IMR-90 (cell line): ENCODE results near the gene MR1. TPM values are rescaled to one million over a fixed set of nuclear protein-coding genes. Genes with fewer than 3 reads are reported as not detected.

ENCODE experiments used
- ATAC-seq: fragments of 200-7000 bp; cut with Tn5 transposase; 2 replicates; pipeline ENCODE4 v1.9.1; 2020; ENCODE audit warnings: low read depth, mild to moderate bottlenecking, moderate library complexity
- BruUV-seq: library from RNA; stranded (reverse); fragments of 400-500 nt; replicated peaks from 2 replicates; lab custom pipeline; 2021; lab: Mats Ljungman, UMichigan
- CTCF ChIA-PET: fragments of 300-600 bp; formaldehyde crosslinking; extraction: SDS; loops from one replicate; lab custom pipeline; 2021; ENCODE audit warnings: antibody characterized with exemption; lab: Yijun Ruan, JAX
- POLR2A ChIA-PET: fragments of 300-600 bp; sonication (Branson Sonifier 250); formaldehyde crosslinking; loops from one replicate; lab custom pipeline; 2022; ENCODE audit warnings: antibody characterized with exemption; ENCODE audit not compliant: unreplicated experiment; lab: Charles Lee
- DNase-seq: peaks from one replicate; pipeline ENCODE4 v3.0.0; 2013
- H2AFZ ChIP-seq: replicated peaks from 2 replicates; pipeline ENCODE3; 2013; ENCODE audit warnings: low read length, mild to moderate bottlenecking; ENCODE audit not compliant: poor library complexity
- H2AK5ac ChIP-seq: 2 replicates; pipeline ENCODE4 v1.6.1; 2013; ENCODE audit warnings: low read depth, low read length, inconsistent platforms
- H2AK9ac ChIP-seq: replicated peaks from 2 replicates; pipeline ENCODE3; 2013; ENCODE audit warnings: mild to moderate bottlenecking, low read depth, low read length, moderate library complexity; ENCODE audit not compliant: poor library complexity
- H2BK120ac ChIP-seq: 2 replicates; pipeline ENCODE4 v1.6.1; 2013; ENCODE audit warnings: low read depth, low read length, inconsistent platforms
- H2BK15ac ChIP-seq: 3 replicates; pipeline ENCODE4 v1.6.1; 2013; ENCODE audit warnings: low read depth, low read length, inconsistent platforms
- H2BK20ac ChIP-seq: 2 replicates; pipeline ENCODE4 v1.6.1; 2013; ENCODE audit warnings: low read depth, mild to moderate bottlenecking, inconsistent platforms, low read length, moderate library complexity
- H2BK5ac ChIP-seq: 2 replicates; pipeline ENCODE4 v1.6.1; 2013; ENCODE audit warnings: mild to moderate bottlenecking, low read depth, low read length, inconsistent platforms; ENCODE audit not compliant: poor library complexity, severe bottlenecking
- H3K14ac ChIP-seq: replicated peaks from 2 replicates; pipeline ENCODE4 v1.6.1; 2013; ENCODE audit warnings: low read depth, low read length, inconsistent platforms
- H3K18ac ChIP-seq: 2 replicates; pipeline ENCODE4 v1.6.1; 2013; ENCODE audit warnings: low read depth, low read length, control low read depth
- H3K23ac ChIP-seq: 2 replicates; pipeline ENCODE4 v1.6.1; 2013; ENCODE audit warnings: low read depth, low read length, inconsistent platforms
- H3K27ac ChIP-seq: 2 replicates; pipeline ENCODE4 v1.5.1; 2013; ENCODE audit warnings: mild to moderate bottlenecking, control low read depth, low read length; ENCODE audit not compliant: insufficient read depth
- H3K27me3 ChIP-seq: 2 replicates; pipeline ENCODE4 v1.6.1; 2013; ENCODE audit warnings: low read length; ENCODE audit not compliant: control insufficient read depth, insufficient read depth
- H3K36me3 ChIP-seq: 2 replicates; pipeline ENCODE4 v1.6.1; 2013; ENCODE audit warnings: low read length, mixed read lengths; ENCODE audit not compliant: control insufficient read depth, insufficient read depth
- H3K4ac ChIP-seq: 2 replicates; pipeline ENCODE4 v1.6.1; 2013; ENCODE audit warnings: low read depth, low read length, inconsistent platforms
- H3K4me1 ChIP-seq: 2 replicates; pipeline ENCODE4 v1.6.1; 2013; ENCODE audit warnings: low read length, mixed read lengths; ENCODE audit not compliant: control insufficient read depth, insufficient read depth
- H3K4me2 ChIP-seq: 2 replicates; pipeline ENCODE4 v1.6.1; 2013; ENCODE audit warnings: low read depth, mild to moderate bottlenecking, control low read depth, low read length, moderate library complexity
- H3K4me3 ChIP-seq: 2 replicates; pipeline ENCODE4 v1.5.1; 2013; ENCODE audit warnings: low read depth, mild to moderate bottlenecking, control low read depth, low read length, moderate library complexity; ENCODE audit not compliant: insufficient read depth
- H3K56ac ChIP-seq: 2 replicates; pipeline ENCODE4 v1.6.1; 2013; ENCODE audit warnings: low read length, inconsistent platforms; ENCODE audit not compliant: insufficient read depth; ENCODE audit errors: extremely low read depth
- H3K79me1 ChIP-seq, 2 experiments: 2 replicates each; pipeline ENCODE4 v1.6.1; 2013; ENCODE audit warnings: low read length in 2 of 2, inconsistent platforms in 1 of 2, low read depth in 1 of 2
- H3K9ac ChIP-seq: 2 replicates; pipeline ENCODE4 v1.6.1; 2013; ENCODE audit warnings: low read depth, low read length, control low read depth
- H3K9me1 ChIP-seq: 2 replicates; pipeline ENCODE4 v1.6.1; 2013; ENCODE audit warnings: low read length, inconsistent platforms; ENCODE audit not compliant: insufficient read depth
- H3K9me3 ChIP-seq: 2 replicates; pipeline ENCODE4 v1.6.1; 2013; ENCODE audit warnings: low read length; ENCODE audit not compliant: control insufficient read depth, insufficient read depth
- H4K20me1 ChIP-seq: 2 replicates; pipeline ENCODE4 v1.6.1; 2013; ENCODE audit warnings: low read length, inconsistent platforms; ENCODE audit not compliant: insufficient read depth
- H4K5ac ChIP-seq: 2 replicates; pipeline ENCODE4 v1.6.1; 2013; ENCODE audit warnings: mild to moderate bottlenecking, low read depth, low read length, control low read depth
- H4K8ac ChIP-seq, 2 experiments: 2 replicates each; pipeline ENCODE4 v1.6.1; 2013; ENCODE audit warnings: low read depth in 2 of 2, low read length in 2 of 2, control low read depth in 1 of 2, inconsistent platforms in 1 of 2
- H4K91ac ChIP-seq: 2 replicates; pipeline ENCODE4 v1.6.1; 2013; ENCODE audit warnings: low read depth, low read length, inconsistent platforms; ENCODE audit not compliant: insufficient read depth
- BHLHE40 ChIP-seq: fragments of 150-350 bp; IDR thresholded peaks from 2 replicates; pipeline ENCODE4 v1.6.1; 2016; ENCODE audit warnings: mild to moderate bottlenecking, low read depth, low read length
- CEBPB ChIP-seq: IDR thresholded peaks from 2 replicates; pipeline ENCODE4 v1.6.1; 2012; ENCODE audit warnings: low read depth, low read length, improper control_type of control experiment
- CHD1 ChIP-seq: IDR thresholded peaks from 2 replicates; pipeline ENCODE4 v1.6.1; 2012; ENCODE audit warnings: low read depth, low read length, improper control_type of control experiment
- FOS ChIP-seq: fragments of 150-350 bp; IDR thresholded peaks from 2 replicates; pipeline ENCODE4 v1.6.1; 2016; ENCODE audit warnings: low read depth, low read length
- MAFK ChIP-seq: IDR thresholded peaks from 2 replicates; pipeline ENCODE4 v1.6.1; 2012; ENCODE audit warnings: low read depth, low read length, improper control_type of control experiment
- MAZ ChIP-seq: IDR thresholded peaks from 2 replicates; pipeline ENCODE4 v1.6.1; 2012; ENCODE audit warnings: low read depth, mild to moderate bottlenecking, low read length, improper control_type of control experiment, moderate library complexity, borderline replicate concordance
- MXI1 ChIP-seq: IDR thresholded peaks from 2 replicates; pipeline ENCODE4 v1.6.1; 2012; ENCODE audit warnings: low read depth, mild to moderate bottlenecking, low read length, moderate library complexity, borderline replicate concordance
- NFE2L2 ChIP-seq: fragments of 150-350 bp; IDR thresholded peaks from 2 replicates; pipeline ENCODE4 v1.6.1; 2016; ENCODE audit warnings: low read depth, mild to moderate bottlenecking, low read length
- POLR2A ChIP-seq: IDR thresholded peaks from 2 replicates; pipeline ENCODE4 v1.6.1; 2012; ENCODE audit warnings: mild to moderate bottlenecking, low read depth, low read length
- RAD21 ChIP-seq: IDR thresholded peaks from 2 replicates; pipeline ENCODE4 v1.6.1; 2012; ENCODE audit warnings: low read length, improper control_type of control experiment
- RCOR1 ChIP-seq: IDR thresholded peaks from 2 replicates; pipeline ENCODE4 v1.6.1; 2012; ENCODE audit warnings: mild to moderate bottlenecking, low read length, improper control_type of control experiment; ENCODE audit not compliant: insufficient replicate concordance
- RFX5 ChIP-seq: IDR thresholded peaks from 2 replicates; pipeline ENCODE4 v1.8.0; 2012; ENCODE audit warnings: low read depth, mild to moderate bottlenecking, low read length, moderate library complexity
- SMC3 ChIP-seq: fragments of 150-350 bp; IDR thresholded peaks from 2 replicates; pipeline ENCODE4 v1.6.1; 2016; ENCODE audit warnings: low read depth, mild to moderate bottlenecking, antibody characterized with exemption, low read length, moderate library complexity
- USF2 ChIP-seq: fragments of 150-350 bp; IDR thresholded peaks from 2 replicates; pipeline ENCODE4 v1.6.1; 2017; ENCODE audit warnings: mild to moderate bottlenecking, antibody characterized with exemption, low read length, low read depth
- WGBS, 2 experiments: methylation state at CpG; one replicate each; pipeline versions ENCODE4 v1.1.5 to v1.1.7; 2013; ENCODE audit warnings: missing lambda C conversion rate in 2 of 2; ENCODE audit not compliant: insufficient read length in 1 of 2; ENCODE audit errors: extremely low coverage in 2 of 2; 5-methylcytosine and 5-hydroxymethylcytosine counted together
- dilution Hi-C: fragments of 300-500 bp; cut with HindIII; formaldehyde crosslinking; loops from one replicate; pipeline ENCODE4 v1.14.3; 2018; ENCODE audit warnings: low sequenced_read_pairs; ENCODE audit not compliant: unreplicated experiment
- in situ Hi-C: fragments of 300-500 bp; cut with MboI; formaldehyde crosslinking; loops from 3 replicates; pipeline ENCODE4 v1.14.3; 2019; ENCODE audit warnings: low sequenced_read_pairs, inconsistent platforms, mixed read lengths
- intact Hi-C: fragments of 100-400 bp; cut with micrococcal nuclease; formaldehyde crosslinking; loops from 2 replicates; pipeline ENCODE4 v1.10.0; 2022
- polyA plus RNA-seq, 3 experiments: library from polyadenylated mRNA; depleted of rRNA; stranded (reverse); fragments of >200 nt; gene quantifications; 2 replicates each; pipeline ENCODE4 v1.2.3, GENCODE V29; 2012; ENCODE audit warnings: low replicate concordance in 1 of 3
- total RNA-seq: library from RNA; depleted of rRNA; stranded (reverse); fragments of >200 nt; gene quantifications from 2 replicates; pipeline ENCODE4 v1.2.3, GENCODE V29; 2012
- TF ChIP-seq, protein P1 (sequence below): fragments of 150-350 bp; IDR thresholded peaks from 2 replicates; pipeline ENCODE4 v1.6.1; 2016; ENCODE audit warnings: low read depth, mild to moderate bottlenecking, low read length, moderate library complexity, borderline replicate concordance
- TF ChIP-seq, protein P2 (sequence below): conservative IDR thresholded peaks from 2 replicates; pipeline ENCODE4 v1.5.1; 2012; ENCODE audit warnings: mild to moderate bottlenecking, low read depth, low read length, improper control_type of control experiment

MR1 gene
- total and polyA plus RNA-seq, 2 of the 4 experiments (the other 2 are of a cell fraction) = 6.0 to 6.1 TPM

DNA sequence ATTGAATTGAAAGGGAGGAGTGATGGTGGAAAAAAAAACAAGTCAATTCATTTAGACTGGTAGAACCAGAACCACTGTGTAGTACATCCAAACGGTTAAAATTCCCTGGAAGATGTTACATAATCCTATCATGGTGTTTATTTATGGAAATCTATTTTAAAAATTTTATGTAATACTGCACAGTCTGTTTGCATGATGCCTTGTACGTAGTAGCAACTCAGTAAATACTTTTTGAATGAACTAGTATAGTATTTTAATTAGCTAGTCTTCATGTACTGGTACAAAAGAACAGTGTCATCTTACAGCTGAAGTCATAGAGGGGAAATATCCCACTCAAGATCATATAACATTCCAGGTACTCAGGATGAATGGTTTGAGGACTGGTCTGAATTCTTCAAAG lies 27.7 kb downstream of the MR1 start:
- dilution Hi-C loops = no loop called here
- in situ Hi-C loops = no loop called here

More for the DNA sequence above, 27.7 kb downstream of the MR1 start:
- Histone ChIP-seq H2BK5ac (no peak overlapping the region), H2BK20ac (no peak overlapping the region), H3K14ac (no peak overlapping the region), H3K4me2 (no peak overlapping the region), H3K9me1 (no peaks in the 10 kb centered on the region), H3K4me3 (no peak overlapping the region), H2AK9ac (no peak overlapping the region), H4K8ac (no peak overlapping the region), H3K56ac (no peak overlapping the region), H3K18ac (no peak overlapping the region), H3K36me3 (no peaks in the 10 kb centered on the region), H2AFZ (no peak overlapping the region), H4K91ac (no peak overlapping the region), H3K4me1 (peaks cover 3% of the 10 kb centered on the region), H3K9me3 (peaks cover 3% of the 10 kb centered on the region), H4K5ac (no peak overlapping the region), H2AK5ac (no peak overlapping the region), H3K79me1 (no peaks in the 10 kb centered on the region), H2BK15ac (no peak overlapping the region), H3K9ac (no peak overlapping the region), H3K27ac (no peak overlapping the region), H3K4ac (no peak overlapping the region), H4K20me1 (no peaks in the 10 kb centered on the region), H3K23ac (no peak overlapping the region), H2BK120ac (no peak overlapping the region), H3K27me3 (no peaks in the 10 kb centered on the region)
- peak; percentile 32; the same call in 1 of the 2 replicates for ATAC-seq
- TF ChIP-seq CHD1 (no peak), MXI1 (no peak), BHLHE40 (no peak), RCOR1 (no peak), MAZ (no peak), USF2 (no peak), RAD21 (no peak), CEBPB (no peak), SMC3 (no peak), RFX5 (no peak), FOS (no peak), POLR2A (no peak), NFE2L2 (no peak), MAFK (no peak)
- TF ChIP-seq, protein P1, sequence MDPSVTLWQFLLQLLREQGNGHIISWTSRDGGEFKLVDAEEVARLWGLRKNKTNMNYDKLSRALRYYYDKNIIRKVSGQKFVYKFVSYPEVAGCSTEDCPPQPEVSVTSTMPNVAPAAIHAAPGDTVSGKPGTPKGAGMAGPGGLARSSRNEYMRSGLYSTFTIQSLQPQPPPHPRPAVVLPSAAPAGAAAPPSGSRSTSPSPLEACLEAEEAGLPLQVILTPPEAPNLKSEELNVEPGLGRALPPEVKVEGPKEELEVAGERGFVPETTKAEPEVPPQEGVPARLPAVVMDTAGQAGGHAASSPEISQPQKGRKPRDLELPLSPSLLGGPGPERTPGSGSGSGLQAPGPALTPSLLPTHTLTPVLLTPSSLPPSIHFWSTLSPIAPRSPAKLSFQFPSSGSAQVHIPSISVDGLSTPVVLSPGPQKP = no peak
- TF ChIP-seq, protein P2, sequence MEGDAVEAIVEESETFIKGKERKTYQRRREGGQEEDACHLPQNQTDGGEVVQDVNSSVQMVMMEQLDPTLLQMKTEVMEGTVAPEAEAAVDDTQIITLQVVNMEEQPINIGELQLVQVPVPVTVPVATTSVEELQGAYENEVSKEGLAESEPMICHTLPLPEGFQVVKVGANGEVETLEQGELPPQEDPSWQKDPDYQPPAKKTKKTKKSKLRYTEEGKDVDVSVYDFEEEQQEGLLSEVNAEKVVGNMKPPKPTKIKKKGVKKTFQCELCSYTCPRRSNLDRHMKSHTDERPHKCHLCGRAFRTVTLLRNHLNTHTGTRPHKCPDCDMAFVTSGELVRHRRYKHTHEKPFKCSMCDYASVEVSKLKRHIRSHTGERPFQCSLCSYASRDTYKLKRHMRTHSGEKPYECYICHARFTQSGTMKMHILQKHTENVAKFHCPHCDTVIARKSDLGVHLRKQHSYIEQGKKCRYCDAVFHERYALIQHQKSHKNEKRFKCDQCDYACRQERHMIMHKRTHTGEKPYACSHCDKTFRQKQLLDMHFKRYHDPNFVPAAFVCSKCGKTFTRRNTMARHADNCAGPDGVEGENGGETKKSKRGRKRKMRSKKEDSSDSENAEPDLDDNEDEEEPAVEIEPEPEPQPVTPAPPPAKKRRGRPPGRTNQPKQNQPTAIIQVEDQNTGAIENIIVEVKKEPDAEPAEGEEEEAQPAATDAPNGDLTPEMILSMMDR = no peak
- no peak for DNase-seq
- WGBS, 2 experiments = no CpG with 5 or more reads among the region's 2 CpGs
- no TSS peak for BruUV-seq
- ChIA-PET POLR2A (no interaction called here), CTCF (no interaction called here)
- intact Hi-C loops = no loop called here
